K562 (cell line): Measurements from ENCODE around the gene GCA. TPM values are rescaled to one million over a fixed set of nuclear protein-coding genes. Genes with fewer than 3 reads are reported as not detected.

Source experiments
- ATAC-seq: fragments of 200-7000 bp; cut with Tn5 transposase; 3 replicates; pipeline ENCODE4 v1.9.1; 2020; ENCODE audit warnings: moderate library complexity
- BruUV-seq: library from RNA; stranded (reverse); fragments of 400-500 nt; replicated peaks from 2 replicates; lab custom pipeline; 2021; lab: Mats Ljungman, UMichigan
- CTCF ChIA-PET: fragments of 300-600 bp; formaldehyde crosslinking; extraction: SDS; loops from one replicate; lab custom pipeline; 2021; ENCODE audit warnings: low intra/inter-chr PET ratio; lab: Yijun Ruan, JAX
- POLR2A ChIA-PET: fragments of 300-600, 350-650 bp; sonication (Branson Sonifier 250); formaldehyde crosslinking; extraction: SDS; loops from one replicate; lab custom pipeline; 2021; ENCODE audit warnings: antibody characterized with exemption, inconsistent platforms; lab: Yijun Ruan, JAX
- DNase-seq, 4 experiments: peaks; one replicate each; pipeline versions ENCODE4 v3.0.0 to v3.0.0-alpha.2; 2011 to 2018; ENCODE audit warnings: low spot score in 3 of 4, mixed read lengths in 3 of 4; ENCODE audit errors: extremely low read depth in 1 of 4
- FAIRE-seq: peaks from 2 replicates; lab custom pipeline; 2011; peaks lifted over from hg19 to GRCh38; lab: Jason Lieb, UNC
- H2AFZ ChIP-seq: 2 replicates; pipeline ENCODE4 v1.6.0; 2011; ENCODE audit warnings: low read depth, low read length, control low read depth, inconsistent platforms
- H3K27ac ChIP-seq: fragments of 200-600 bp; 3 replicates; pipeline ENCODE4 v1.8.0; 2011; ENCODE audit warnings: low read depth, mild to moderate bottlenecking, control low read depth, inconsistent platforms, low read length, moderate library complexity, mixed read lengths; ENCODE audit errors: extremely low read depth
- H3K27me3 ChIP-seq, 2 experiments: fragments of 300-600 bp in 1 of 2; 2 replicates in 1 of 2; 3 replicates in 1 of 2; pipeline versions ENCODE4 v1.6.0 to v1.8.0; 2011; ENCODE audit warnings: inconsistent platforms in 2 of 2, low read length in 2 of 2, mild to moderate bottlenecking in 1 of 2, mixed read lengths in 1 of 2, moderate library complexity in 1 of 2; ENCODE audit not compliant: control insufficient read depth in 2 of 2, insufficient read depth in 2 of 2
- H3K36me3 ChIP-seq: fragments of 300-600 bp; 3 replicates; pipeline ENCODE4 v1.8.0; 2011; ENCODE audit warnings: mild to moderate bottlenecking, low read length, inconsistent platforms; ENCODE audit not compliant: control insufficient read depth, insufficient read depth
- H3K4me1 ChIP-seq, 2 experiments: fragments of 200-600 bp in 1 of 2; replicated peaks in 1 of 2; 2 replicates in 1 of 2; 3 replicates in 1 of 2; pipeline versions ENCODE4 v1.5.1 to v1.8.0; 2011; ENCODE audit warnings: inconsistent platforms in 2 of 2, low read length in 2 of 2, mild to moderate bottlenecking in 1 of 2, mixed read lengths in 1 of 2, moderate library complexity in 1 of 2; ENCODE audit not compliant: control insufficient read depth in 2 of 2, insufficient read depth in 2 of 2
- H3K4me2 ChIP-seq: 2 replicates; pipeline ENCODE4 v1.6.1; 2011; ENCODE audit warnings: low read length, control low read depth, inconsistent platforms, mixed read lengths; ENCODE audit not compliant: insufficient read depth
- H3K4me3 ChIP-seq: fragments of 200-600 bp; sonication (generic), shearing (Covaris generic); 2 replicates; pipeline ENCODE4 v1.5.1; 2016; ENCODE audit warnings: control low read depth, inconsistent platforms
- H3K79me2 ChIP-seq: fragments of 200-600 bp; 3 replicates; pipeline ENCODE4 v1.8.0; 2011; ENCODE audit warnings: low read length, inconsistent platforms; ENCODE audit not compliant: control insufficient read depth, insufficient read depth
- H3K9ac ChIP-seq, 2 experiments: 2 replicates each; pipeline versions ENCODE4 v1.6.0 to v1.6.1; 2011; ENCODE audit warnings: low read depth in 2 of 2, low read length in 2 of 2, control low read depth in 1 of 2, inconsistent platforms in 1 of 2, mild to moderate bottlenecking in 1 of 2, mixed read lengths in 1 of 2; ENCODE audit not compliant: insufficient read depth in 1 of 2
- H3K9me1 ChIP-seq: one replicate; pipeline ENCODE4 v1.6.0; 2011; ENCODE audit warnings: inconsistent platforms, mild to moderate bottlenecking, low read length, moderate library complexity; ENCODE audit not compliant: control insufficient read depth, insufficient read depth
- H3K9me3 ChIP-seq: replicated peaks from 2 replicates; pipeline ENCODE4 v1.5.1; 2011; ENCODE audit warnings: low read depth, low read length, inconsistent platforms; ENCODE audit not compliant: control insufficient read depth, insufficient read depth
- H4K20me1 ChIP-seq: replicated peaks from 2 replicates; pipeline ENCODE4 v1.6.1; 2011; ENCODE audit warnings: low read length, inconsistent platforms, mixed read lengths; ENCODE audit not compliant: control insufficient read depth, insufficient read depth
- CBX2 ChIP-seq: fragments of 200-600 bp; sonication (generic); IDR thresholded peaks from one replicate; pipeline ENCODE4 v1.6.1; 2012; ENCODE audit warnings: mild to moderate bottlenecking, low read length, inconsistent platforms; ENCODE audit not compliant: insufficient read depth, poor library complexity, severe bottlenecking
- L3MBTL2 ChIP-seq: fragments of 450-650 bp; IDR thresholded peaks from 2 replicates; pipeline ENCODE4 v1.6.1; 2016; ENCODE audit warnings: mild to moderate bottlenecking, moderate library complexity
- RAD51 ChIP-seq: fragments of 450-650 bp; IDR thresholded peaks from 2 replicates; pipeline ENCODE4 v1.7.1; 2016; ENCODE audit warnings: low read depth, mild to moderate bottlenecking, borderline replicate concordance
- RBM34 ChIP-seq: fragments of 200-400 bp; formaldehyde crosslinking; IDR thresholded peaks from 2 replicates; pipeline ENCODE4 v1.6.1; 2018; ENCODE audit warnings: low read length, borderline replicate concordance; ENCODE audit not compliant: insufficient read depth
- ZNF263 ChIP-seq: sonication (generic); formaldehyde crosslinking; IDR thresholded peaks from 2 replicates; pipeline ENCODE4 v1.8.0; 2022; ENCODE audit warnings: mild to moderate bottlenecking, missing genetic modification reagents, borderline replicate concordance
- ZNF57 ChIP-seq: fragments of 450-650 bp; formaldehyde crosslinking; IDR thresholded peaks from 2 replicates; pipeline ENCODE4 v1.4.0; 2020; ENCODE audit warnings: mild to moderate bottlenecking, moderate library complexity
- ZNF586 ChIP-seq: fragments of 450-650 bp; formaldehyde crosslinking; conservative IDR thresholded peaks from 2 replicates; pipeline ENCODE4 v1.4.0; 2020; ENCODE audit warnings: mild to moderate bottlenecking, moderate library complexity
- ZNF75A ChIP-seq: fragments of 450-650 bp; formaldehyde crosslinking; IDR thresholded peaks from 2 replicates; pipeline ENCODE4 v1.4.0; 2020; ENCODE audit warnings: mild to moderate bottlenecking
- WGBS: fragments of 100-300 bp; shearing (Covaris generic); methylation state at CpG from one replicate; pipeline ENCODE4 v1.1.6; 2016; ENCODE audit warnings: low coverage, mixed read lengths; ENCODE audit not compliant: insufficient coverage; ENCODE audit errors: missing lambda C conversion rate; 5-methylcytosine and 5-hydroxymethylcytosine counted together
- in situ Hi-C: fragments of 300-500 bp; cut with MboI; formaldehyde crosslinking; loops from 4 replicates; pipeline ENCODE4 v1.15.0; 2018; ENCODE audit warnings: inconsistent platforms, mixed read lengths
- intact Hi-C: fragments of 100-400 bp; cut with micrococcal nuclease; formaldehyde crosslinking; loops from 2 replicates; pipeline ENCODE4 v1.14.2; 2022
- polyA plus RNA-seq, 8 experiments: library from polyadenylated mRNA; depleted of rRNA in 4 of 8; stranded (reverse) in 5 of 8; unstranded in 3 of 8; fragments of >200 nt; fragmentation: Nextera tagmentation in 2 of 8; fragmentation: Illumina TruSeq in 1 of 8; extraction: Ambion mirVana in 2 of 8; extraction: Trizol in 1 of 8; gene quantifications; 2 replicates each; pipeline versions ENCODE4 v1.2.1 to v1.2.3, GENCODE V29; 2011 to 2014; ENCODE audit warnings: inconsistent platforms in 1 of 8, missing spikeins in 1 of 8
- total RNA-seq, 7 experiments: library from RNA; depleted of rRNA in 6 of 7; stranded (reverse); fragments of >200 nt in 6 of 7; fragmentation: Illumina TruSeq in 2 of 7; extraction: Trizol in 2 of 7; gene quantifications; 2 replicates each; pipeline versions ENCODE4 v1.2.1 to v1.2.3, GENCODE V29; 2011 to 2021; ENCODE audit warnings: low replicate concordance in 1 of 7
- TF ChIP-seq, protein P1 (sequence below): fragments of 250-450 bp; sonication (Bioruptor Pico); IDR thresholded peaks from 2 replicates; pipeline ENCODE4 v1.9.0; 2021; ENCODE audit warnings: mild to moderate bottlenecking

GCA gene
- total and polyA plus RNA-seq, 9 of the 15 experiments (the other 6 are each of a cell fraction or from before 2014, with no cell fraction given) = 0.24 to 0.79 (median 0.41) TPM; not detected in 1

DNA sequence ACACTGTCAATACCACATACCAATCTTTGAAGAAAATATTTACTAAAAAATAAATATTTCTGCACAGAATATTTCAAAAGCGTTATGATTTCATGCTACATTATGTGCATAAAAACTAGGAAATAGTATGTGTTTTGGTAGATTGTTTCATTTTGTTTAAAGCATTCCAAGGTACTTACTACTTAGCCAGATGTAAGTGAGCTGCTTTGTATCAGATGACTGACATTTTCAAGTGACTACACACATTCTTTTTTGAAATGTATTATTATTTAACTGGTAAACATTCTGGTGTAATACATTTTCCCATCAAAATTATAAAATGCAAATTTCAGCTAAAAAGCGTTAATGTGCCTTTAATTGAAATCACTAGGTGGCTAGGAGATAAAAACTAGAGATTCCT is 21.5 kb downstream of the GCA start:
- H3K4me2 ChIP-seq = no peak overlapping the region
- no peaks in the 10 kb centered on the region for H3K9me1 ChIP-seq
- H2AFZ ChIP-seq = no peak overlapping the region
- H3K79me2 ChIP-seq = no peaks in the 10 kb centered on the region
- no peaks in the 10 kb centered on the region for H3K27me3 ChIP-seq
- no peaks in the 10 kb centered on the region for H4K20me1 ChIP-seq
- H3K9ac ChIP-seq = no peak overlapping the region
- ATAC-seq (no peak), DNase-seq (no peak), FAIRE-seq (no peak)
- 0% methylated on average over 2 of the region's 2 CpGs for WGBS
- BruUV-seq = no TSS peak
- TF ChIP-seq ZNF75A (CRISPR knock-in tag) (no peak), ZNF263 (CRISPR knock-in tag) (no peak), RAD51 (no peak), ZNF57 (CRISPR knock-in tag) (no peak), L3MBTL2 (no peak), RBM34 (no peak), CBX2 (no peak), ZNF586 (CRISPR knock-in tag) (no peak)
- TF ChIP-seq, protein P1, sequence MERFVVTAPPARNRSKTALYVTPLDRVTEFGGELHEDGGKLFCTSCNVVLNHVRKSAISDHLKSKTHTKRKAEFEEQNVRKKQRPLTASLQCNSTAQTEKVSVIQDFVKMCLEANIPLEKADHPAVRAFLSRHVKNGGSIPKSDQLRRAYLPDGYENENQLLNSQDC (CRISPR knock-in tag) = no peak
- ChIA-PET CTCF (no interaction called here), POLR2A (no interaction called here)
- intact Hi-C loops (no loop called here), in situ Hi-C loops (no loop called here)
- no peaks in the 10 kb centered on the region for H3K9me3 ChIP-seq
- no peaks in the 10 kb centered on the region for H3K4me1 ChIP-seq
- H3K27ac ChIP-seq = no peak overlapping the region
- no peak overlapping the region for H3K4me3 ChIP-seq
- no peaks in the 10 kb centered on the region for H3K36me3 ChIP-seq
